ENCODE measurements around the gene CCR9. TPM values are rescaled to one million over a fixed set of nuclear protein-coding genes. Genes with fewer than 3 reads are reported as not detected.

CCR9 gene
- total and polyA plus RNA-seq, 10 of the 15 experiments (the other 5 are each of a cell fraction or from before 2014, with no cell fraction given) = 0.05 to 3.9 (median 2.4) TPM

GRCh38 chr3:45905755-45906154, 19.4 kb downstream of the CCR9 start:
- Histone ChIP-seq H3K4me1 (ENCODE audit: control insufficient read depth, insufficient read depth, low read length) (peaks cover 17% of the 10 kb centered on the region), H3K27me3 (replicated peaks in 1 of 2; ENCODE audit: control insufficient read depth in 2 of 2, insufficient read depth in 2 of 2, low read length in 1 of 2) (peaks cover 0 to 9% of the 10 kb centered on the region in 2 experiments; a peak in 1 of 4 replicates), H3K9ac (ENCODE audit: control insufficient read depth, insufficient read depth, low read length) (no peak overlapping the region), H3K36me3 (ENCODE audit: control insufficient read depth in 2 of 2, insufficient read depth in 2 of 2, low read length in 1 of 2) (peaks cover 0 to 8% of the 10 kb centered on the region in 2 experiments; a peak in 3 of 4 replicates), H3K27ac (ENCODE audit: control insufficient read depth, insufficient read depth) (no peak overlapping the region), H4K20me1 (ENCODE audit: control insufficient read depth, insufficient read depth) (no peaks in the 10 kb centered on the region), H3K9me3 (replicated peaks; ENCODE audit: control insufficient read depth, insufficient read depth, low read length) (peaks cover 23% of the 10 kb centered on the region; the same call in 2 of the 3 replicates), H3K79me2 (ENCODE audit: control insufficient read depth, insufficient read depth, low read length) (no peaks in the 10 kb centered on the region), H3K4me3 (no peak overlapping the region), H3K4me2 (ENCODE audit: control insufficient read depth, insufficient read depth) (no peak overlapping the region), H2AFZ (ENCODE audit: control insufficient read depth, low read depth, low read length) (no peak overlapping the region)
- no peak for DNase-seq (ENCODE audit: low read depth, low spot score)
- SMC1A ChIA-PET (ENCODE audit: uncharacterized antibody, unreplicated experiment) = interaction anchor here (0.8 to 11.8 kb wide), 14 partner anchors 10 to 144 kb away, joined by 3 to 199 read pairs (median 8); partner anchors contain the start of genes CCR9 and LZTFL1
- RAD21 ChIA-PET (ENCODE audit: unreplicated experiment) = interaction anchor here (0.9 to 10.5 kb wide), 11 partner anchors 9 to 171 kb away, joined by 3 to 229 read pairs (median 4); partner anchors contain the start of gene CCR9
- POLR2A ChIA-PET = interaction anchor here (1.0 to 2.9 kb wide), 6 partner anchors 9 to 46 kb away, joined by 3 to 29 read pairs (median 4); no protein-coding TSS in a partner anchor
- intact Hi-C loops (cut with micrococcal nuclease; ENCODE audit: unreplicated experiment) (loop anchor here (1.0 kb wide), 1 partner anchor 44 kb away; no protein-coding TSS in a partner anchor), in situ Hi-C loops (cut with MboI) (no loop called here)
- no peak for TF ChIP-seq CHD1 (IDR thresholded peaks at IDR 0.05; ENCODE audit: low read depth, low read length)
- no peak for TF ChIP-seq TBL1XR1 (IDR thresholded peaks at IDR 0.05; ENCODE audit: low read depth, low read length)
- TF ChIP-seq SIX5 (IDR thresholded peaks at IDR 0.05; ENCODE audit: low read depth, low read length, severe bottlenecking) = no peak
- no peak for TF ChIP-seq CTCF (IDR thresholded peaks at IDR 0.05 in 2 of 3, conservative IDR thresholded peaks at IDR 0.05 in 1 of 3; ENCODE audit: control insufficient read depth in 2 of 3, extremely low read depth in 1 of 3, insufficient read depth in 1 of 3, low read depth in 3 of 3, low read length in 3 of 3)
- no peak for TF ChIP-seq ZNF622 (IDR thresholded peaks at IDR 0.05)
- TF ChIP-seq BHLHE40 (IDR thresholded peaks at IDR 0.05; ENCODE audit: borderline replicate concordance in 1 of 2, low read depth in 2 of 2, low read length in 1 of 2) = no peak
- TF ChIP-seq SIN3A (IDR thresholded peaks at IDR 0.05; ENCODE audit: low read depth, low read length) = no peak
- no peak; the same call in 1 of the 2 replicates for TF ChIP-seq LARP7 (IDR thresholded peaks at IDR 0.05)
- TF ChIP-seq ZBTB11 (CRISPR knock-in tag; IDR thresholded peaks at IDR 0.05) = no peak
- TF ChIP-seq ATF3 (IDR thresholded peaks at IDR 0.05; ENCODE audit: borderline replicate concordance, extremely low read depth, low read depth, low read length) = no peak
- no peak for TF ChIP-seq RAD21 (IDR thresholded peaks at IDR 0.05; ENCODE audit: insufficient read depth, low read depth, low read length)
- no peak for TF ChIP-seq MAX (IDR thresholded peaks at IDR 0.05; ENCODE audit: low read depth, low read length)
- no peak for TF ChIP-seq SREBF1 (IDR thresholded peaks at IDR 0.05; ENCODE audit: low read length)
- TF ChIP-seq PBX3 (IDR thresholded peaks at IDR 0.05; ENCODE audit: insufficient replicate concordance, low read depth, low read length) = no peak
- TF ChIP-seq SP1 (IDR thresholded peaks at IDR 0.05; ENCODE audit: low read depth, low read length) = no peak
- FAIRE-seq = no peak
- no TSS peak for BruUV-seq (replicated peaks)
- CTCF ChIA-PET = interaction anchor here (1.2 to 8.5 kb wide), 9 partner anchors 7 to 158 kb away, joined by 3 to 67 read pairs (median 6); no protein-coding TSS in a partner anchor
- no peak for ATAC-seq
- 38% methylated on average over 3 of the region's 3 CpGs for WGBS (ENCODE audit: insufficient coverage, insufficient replicate concordance, low lambda C conversion rate, missing lambda C conversion rate)
